GM12878 (cell line): ENCODE data around the gene DBN1. TPM values are rescaled to one million over a fixed set of nuclear protein-coding genes. Genes with fewer than 3 reads are reported as not detected.

Source experiments
- ATAC-seq: fragments of 200-7000 bp; cut with Tn5 transposase; 3 replicates; pipeline ENCODE4 v1.9.1; 2020; ENCODE audit warnings: mild to moderate bottlenecking, moderate library complexity
- BruUV-seq: library from RNA; stranded (reverse); fragments of 400-500 nt; replicated peaks from 2 replicates; lab custom pipeline; 2021; lab: Mats Ljungman, UMichigan
- CTCF ChIA-PET: fragments of 300-600 bp; sonication (Branson Sonifier 250); formaldehyde crosslinking; extraction: SDS; loops from one replicate; lab custom pipeline; 2021; ENCODE audit warnings: inconsistent platforms; lab: Yijun Ruan, JAX
- POLR2A ChIA-PET: fragments of 350-600 bp; formaldehyde crosslinking; extraction: SDS; loops from one replicate; lab custom pipeline; 2021; ENCODE audit warnings: inconsistent platforms; lab: Charles Lee
- RAD21 ChIA-PET: fragments of 300-600 bp; sonication (Branson Sonifier 250); formaldehyde crosslinking; loops from one replicate; lab custom pipeline; 2023; ENCODE audit warnings: antibody characterized with exemption; ENCODE audit not compliant: unreplicated experiment; lab: Charles Lee
- SMC1A ChIA-PET: fragments of 300-600 bp; sonication (Branson Sonifier 250); formaldehyde crosslinking; loops from one replicate; lab custom pipeline; 2023; ENCODE audit not compliant: unreplicated experiment, uncharacterized antibody; lab: Charles Lee
- DNase-seq: peaks from one replicate; pipeline ENCODE4 v3.0.0-alpha.2; 2011; ENCODE audit warnings: low read depth, low spot score
- FAIRE-seq: peaks from 3 replicates; lab custom pipeline; 2011; peaks lifted over from hg19 to GRCh38; lab: Jason Lieb, UNC
- H2AFZ ChIP-seq: 2 replicates; pipeline ENCODE4 v1.6.0; 2011; ENCODE audit warnings: low read depth, low read length, control low read depth; ENCODE audit not compliant: control insufficient read depth
- H3K27ac ChIP-seq: 2 replicates; pipeline ENCODE4 v1.5.1; 2011; ENCODE audit warnings: control low read depth; ENCODE audit not compliant: control insufficient read depth, insufficient read depth
- H3K27me3 ChIP-seq, 2 experiments: replicated peaks in 1 of 2; 2 replicates each; pipeline versions ENCODE4 v1.6.0 to v1.6.1; 2011; ENCODE audit warnings: low read length in 1 of 2; ENCODE audit not compliant: control insufficient read depth in 2 of 2, insufficient read depth in 2 of 2
- H3K36me3 ChIP-seq, 2 experiments: 2 replicates each; pipeline ENCODE4 v1.5.1; 2011; ENCODE audit warnings: low read length in 1 of 2; ENCODE audit not compliant: control insufficient read depth in 2 of 2, insufficient read depth in 2 of 2
- H3K4me1 ChIP-seq: 2 replicates; pipeline ENCODE4 v1.6.1; 2011; ENCODE audit warnings: mild to moderate bottlenecking, low read length, moderate library complexity, mixed read lengths; ENCODE audit not compliant: control insufficient read depth, insufficient read depth
- H3K4me2 ChIP-seq: 2 replicates; pipeline ENCODE4 v1.6.0; 2011; ENCODE audit warnings: control low read depth; ENCODE audit not compliant: control insufficient read depth, insufficient read depth
- H3K4me3 ChIP-seq: fragments of 200-600 bp; sonication (generic); 2 replicates; pipeline ENCODE4 v1.5.1; 2016
- H3K79me2 ChIP-seq: 2 replicates; pipeline ENCODE4 v1.6.0; 2011; ENCODE audit warnings: low read length; ENCODE audit not compliant: control insufficient read depth, insufficient read depth
- H3K9ac ChIP-seq: 2 replicates; pipeline ENCODE4 v1.8.0; 2011; ENCODE audit warnings: low read length, control low read depth, mixed read lengths; ENCODE audit not compliant: control insufficient read depth, insufficient read depth
- H3K9me3 ChIP-seq: replicated peaks from 3 replicates; pipeline ENCODE4 v1.5.1; 2011; ENCODE audit warnings: mild to moderate bottlenecking, low read length; ENCODE audit not compliant: control insufficient read depth, insufficient read depth
- H4K20me1 ChIP-seq: 2 replicates; pipeline ENCODE4 v1.6.0; 2011; ENCODE audit not compliant: control insufficient read depth, insufficient read depth
- IRF4 ChIP-seq: IDR thresholded peaks from 2 replicates; pipeline ENCODE4 v1.6.1; 2011; ENCODE audit warnings: low read depth, low read length
- NR2C1 ChIP-seq: fragments of 450-650 bp; IDR thresholded peaks from 2 replicates; pipeline ENCODE4 v1.6.1; 2017; ENCODE audit warnings: antibody characterized with exemption, mild to moderate bottlenecking, moderate library complexity
- NR2F1 ChIP-seq: fragments of 450-650 bp; conservative IDR thresholded peaks from 2 replicates; pipeline ENCODE4 v1.6.1; 2017; ENCODE audit warnings: mild to moderate bottlenecking
- POLR2A ChIP-seq: IDR thresholded peaks from 2 replicates; pipeline ENCODE4 v1.6.1; 2011; ENCODE audit warnings: low read depth, mild to moderate bottlenecking, low read length
- RB1 ChIP-seq: fragments of 450-650 bp; formaldehyde crosslinking; IDR thresholded peaks from 2 replicates; pipeline ENCODE4 v1.6.1; 2017; ENCODE audit warnings: mild to moderate bottlenecking, borderline replicate concordance
- RUNX3 ChIP-seq: IDR thresholded peaks from 2 replicates; pipeline ENCODE4 v1.6.1; 2012; ENCODE audit warnings: low read length, inconsistent platforms
- SRF ChIP-seq, 2 experiments: IDR thresholded peaks; 2 replicates each; pipeline ENCODE4 v1.6.1; 2011; ENCODE audit warnings: low read depth in 2 of 2, low read length in 2 of 2, mild to moderate bottlenecking in 1 of 2, moderate library complexity in 1 of 2
- TAF1 ChIP-seq: IDR thresholded peaks from 2 replicates; pipeline ENCODE4 v1.6.1; 2011; ENCODE audit warnings: mild to moderate bottlenecking, low read depth, low read length, borderline replicate concordance
- TARDBP ChIP-seq: IDR thresholded peaks from 2 replicates; pipeline ENCODE4 v1.6.1; 2016; ENCODE audit warnings: borderline replicate concordance
- WGBS: methylation state at CpG from one replicate; pipeline ENCODE4 v1.1.6; 2016; ENCODE audit warnings: low lambda C conversion rate; ENCODE audit not compliant: insufficient replicate concordance, insufficient coverage; ENCODE audit errors: missing lambda C conversion rate; 5-methylcytosine and 5-hydroxymethylcytosine counted together
- in situ Hi-C: fragments of 300-500 bp; cut with MboI; formaldehyde crosslinking; loops from 9 replicates; pipeline ENCODE4 v1.14.3; 2018; ENCODE audit warnings: mixed read lengths
- intact Hi-C: fragments of 100-400 bp; cut with micrococcal nuclease; formaldehyde crosslinking; loops from one replicate; pipeline ENCODE4 v1.14.2; 2022; ENCODE audit not compliant: unreplicated experiment
- polyA plus RNA-seq, 11 experiments: library from polyadenylated mRNA; depleted of rRNA in 4 of 11; unstranded in 6 of 11; stranded (reverse) in 5 of 11; fragments of >200 nt; fragmentation: Nextera tagmentation in 4 of 11; fragmentation: Illumina TruSeq in 1 of 11; extraction: Ambion mirVana in 4 of 11; extraction: Trizol in 1 of 11; gene quantifications; 1 replicate in 1 of 11; 2 replicates in 10 of 11; pipeline versions ENCODE4 v1.2.1 to v1.2.3, GENCODE V29; 2011 to 2016; ENCODE audit warnings: inconsistent platforms in 2 of 11, missing spikeins in 2 of 11, low read depth in 1 of 11
- total RNA-seq, 4 experiments: library from RNA; depleted of rRNA in 3 of 4; stranded (reverse); fragments of >200 nt in 3 of 4; fragmentation: Illumina TruSeq in 1 of 4; extraction: Trizol in 1 of 4; gene quantifications; 2 replicates each; pipeline versions ENCODE4 v1.2.1 to v1.2.3, GENCODE V29; 2013 to 2021

DBN1 gene
- total and polyA plus RNA-seq, 10 of the 15 experiments (the other 5 are each of a cell fraction or from before 2014, with no cell fraction given): 0.18 to 81.0 (median 27.9) TPM

DNA sequence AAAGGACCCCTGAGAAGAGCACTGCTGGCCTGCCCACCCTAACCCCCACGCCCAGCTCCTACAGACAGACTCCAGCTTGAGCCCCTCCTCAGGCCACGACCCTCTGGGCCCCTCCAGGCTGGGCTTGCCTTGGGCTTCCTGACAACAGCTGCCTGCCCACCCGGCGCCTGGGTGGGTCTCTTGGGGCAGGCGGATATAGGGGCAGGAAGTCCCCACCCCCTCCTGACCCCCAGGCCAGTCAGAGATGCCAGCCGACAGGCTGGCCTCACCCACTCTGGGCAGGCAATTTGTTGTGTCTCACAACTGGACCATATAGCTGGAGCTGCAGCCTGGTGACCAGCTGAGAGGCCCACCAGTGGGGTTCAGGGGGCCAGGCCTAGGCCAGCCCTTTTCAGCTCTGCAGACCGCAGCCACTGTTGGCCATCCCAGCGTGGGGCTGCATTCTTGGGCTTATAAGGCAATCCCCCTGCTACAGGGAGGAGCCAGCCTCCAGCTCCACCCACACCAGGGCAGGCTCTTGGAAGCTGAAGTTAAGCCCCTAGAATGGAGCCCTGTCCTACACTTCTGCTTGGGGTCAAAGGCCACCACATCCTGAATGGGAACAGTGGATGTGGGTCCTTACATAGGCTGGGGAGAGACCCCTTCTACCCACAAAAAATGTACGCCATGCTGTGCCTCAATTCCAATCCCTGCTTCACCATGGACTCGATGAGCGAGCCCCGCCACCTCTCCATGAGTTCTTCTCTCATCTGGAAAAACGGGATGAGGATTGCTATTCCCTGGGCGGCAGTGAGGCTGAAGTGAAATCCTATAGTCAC, 22.0 kb upstream of the DBN1 start:
- CTCF ChIA-PET: interaction anchor here (0.6 to 4.9 kb wide), 14 partner anchors 13 to 835 kb away, joined by 3 to 36 read pairs (median 5); partner anchors contain the start of gene DOK3
- Histone ChIP-seq H3K27me3 (no peaks in the 10 kb centered on the region; a peak in 1 of 4 replicates), H3K9ac (peak overlapping the region; percentile 10; the same call in 1 of the 2 replicates)

More for the DNA sequence above, 22.0 kb upstream of the DBN1 start:
- Histone ChIP-seq H3K9me3 (no peaks in the 10 kb centered on the region), H3K27ac (peak overlapping the region; percentile 69), H3K79me2 (peaks cover 6% of the 10 kb centered on the region), H3K4me2 (peak overlapping the region; percentile 90), H4K20me1 (no peaks in the 10 kb centered on the region), H2AFZ (no peak overlapping the region), H3K4me3 (no peak overlapping the region; the same call in 1 of the 2 replicates), H3K4me1 (peaks cover 26% of the 10 kb centered on the region), H3K36me3 (peaks cover 0 to 4% of the 10 kb centered on the region in 2 experiments; a peak in 2 of 4 replicates)
- WGBS: 58% methylated on average over 13 of the region's 14 CpGs
- in situ Hi-C loops: no loop called here
- POLR2A ChIA-PET: interaction anchor here (1.0 to 4.2 kb wide), 4 partner anchors 11 to 106 kb away, joined by 3 to 18 read pairs (median 6); no protein-coding TSS in a partner anchor
- intact Hi-C loops: no loop called here
- ATAC-seq (peak; percentile 32), FAIRE-seq (no peak), DNase-seq (no peak)
- RAD21 ChIA-PET: interaction anchor here (1.1 to 2.8 kb wide), 9 partner anchors 13 to 184 kb away, joined by 3 to 17 read pairs (median 4); partner anchors contain the start of gene MXD3
- SMC1A ChIA-PET: interaction anchor here (0.7 to 2.2 kb wide), 6 partner anchors 15 to 185 kb away, joined by 3 to 11 read pairs (median 4); no protein-coding TSS in a partner anchor
- TSS peak; percentile 65 for BruUV-seq
- TF ChIP-seq RUNX3: 0 out of 2 replicates have a peak, but pooled peaks have one; percentile 29
- no peak for TF ChIP-seq RB1
- TF ChIP-seq SRF (IDR thresholded peaks at IDR 0.05; ENCODE audit: low read depth in 2 of 2, low read length in 2 of 2): peak; percentile 66 to 94
- TF ChIP-seq POLR2A: 0 out of 2 replicates have a peak, but pooled peaks have one; percentile 2
- TF ChIP-seq NR2C1: peak; percentile 33; the same call in 1 of the 2 replicates
- TF ChIP-seq NR2F1: peak; percentile 57
- no peak for TF ChIP-seq TARDBP
- TF ChIP-seq IRF4: no peak
- TF ChIP-seq TAF1: no peak
